Activated CD4-positive, alpha-beta T cell treated with anti-CD3 and anti-CD28 coated beads, Interleukin-10, Interleukin-2, amounts not matched to agents 100 ng/mL and 50 ng/mL, durations not matched to agents 16 hours and 8 hours (primary cell): ENCODE results near the gene LAMC3.
"Not testable (repeated sequence)": the region's sequence is repeated elsewhere in the genome, so short reads cannot be mapped to it uniquely, and the experiment has no call there.

Experiments
- DNase-seq: peaks from one replicate; pipeline ENCODE4 v3.0.0-alpha.2; 2020

Gene LAMC3

GRCh38 chr9:130992682-130993032, 16.3 kb upstream of the LAMC3 start:
- no peak for DNase-seq

GRCh38 chr9:130993303-130994030, 15.5 kb upstream of the LAMC3 start:
- no peak for DNase-seq

- no peak for DNase-seq
These were observed 14.6 kb upstream of the LAMC3 start for GRCh38 chr9:130994135-130995085.

GRCh38 chr9:130995086-130996011, 13.6 kb upstream of the LAMC3 start:
- DNase-seq = no peak

- no peak for DNase-seq
These were observed 12.8 kb upstream of the LAMC3 start for GRCh38 chr9:130996205-130996604.

- DNase-seq = no peak
These were observed 12.1 kb upstream of the LAMC3 start for GRCh38 chr9:130996676-130997394.

GRCh38 chr9:130997395-130997684, 11.6 kb upstream of the LAMC3 start:
- no peak for DNase-seq

GRCh38 chr9:130997925-130998596, 10.9 kb upstream of the LAMC3 start:
- DNase-seq = peak; percentile 55

- no peak for DNase-seq
These were observed 10.3 kb upstream of the LAMC3 start for GRCh38 chr9:130998597-130999244.

GRCh38 chr9:130999245-130999623, 9.7 kb upstream of the LAMC3 start:
- no peak for DNase-seq

- DNase-seq = not testable (repeated sequence)
These were observed 8.4 kb upstream of the LAMC3 start for GRCh38 chr9:131000526-131000925.

- DNase-seq = no peak
These were observed 8.0 kb upstream of the LAMC3 start for GRCh38 chr9:131001021-131001420.

- DNase-seq = no peak
These were observed 7.0 kb upstream of the LAMC3 start for GRCh38 chr9:131001990-131002389.

- no peak for DNase-seq
These were observed 2.4 kb upstream of the LAMC3 start for GRCh38 chr9:131006601-131007000.

- DNase-seq = no peak
These were observed 888 bp upstream of the LAMC3 start for GRCh38 chr9:131008086-131008485.

- DNase-seq = no peak
These were observed 438 bp upstream of the LAMC3 start for GRCh38 chr9:131008563-131008908.

- DNase-seq = no peak
These were observed 1.7 kb downstream of the LAMC3 start for GRCh38 chr9:131010482-131011273.

GRCh38 chr9:131011274-131012022, 2.5 kb downstream of the LAMC3 start:
- DNase-seq = no peak

- no peak for DNase-seq
These were observed 3.0 kb downstream of the LAMC3 start for GRCh38 chr9:131012023-131012334.

- DNase-seq = no peak
These were observed 3.5 kb downstream of the LAMC3 start for GRCh38 chr9:131012396-131012917.
